HEK293T (cell line): ENCODE measurements around the gene TULP1.

Experiments used
- ELF4 ChIP-seq: fragments of 450-650 bp; IDR thresholded peaks from 2 replicates; pipeline ENCODE4 v1.6.1; 2017; ENCODE audit warnings: antibody characterized with exemption
- FOXM1 ChIP-seq: fragments of 450-650 bp; IDR thresholded peaks from 2 replicates; pipeline ENCODE4 v1.6.1; 2017; ENCODE audit warnings: mild to moderate bottlenecking, borderline replicate concordance
- SUZ12 ChIP-seq: fragments of 450-650 bp; IDR thresholded peaks from 2 replicates; pipeline ENCODE4 v1.6.1; 2016; ENCODE audit warnings: mild to moderate bottlenecking
- TARDBP ChIP-seq: fragments of 450-650 bp; IDR thresholded peaks from 2 replicates; pipeline ENCODE4 v1.6.1; 2016
- TF ChIP-seq, protein P1 (sequence below): fragments of 450-650 bp; IDR thresholded peaks from 2 replicates; pipeline ENCODE4 v1.6.1; 2016

- TF ChIP-seq FOXM1 (no peak), SUZ12 (no peak), TARDBP (no peak), ELF4 (no peak)
- TF ChIP-seq, protein P1, sequence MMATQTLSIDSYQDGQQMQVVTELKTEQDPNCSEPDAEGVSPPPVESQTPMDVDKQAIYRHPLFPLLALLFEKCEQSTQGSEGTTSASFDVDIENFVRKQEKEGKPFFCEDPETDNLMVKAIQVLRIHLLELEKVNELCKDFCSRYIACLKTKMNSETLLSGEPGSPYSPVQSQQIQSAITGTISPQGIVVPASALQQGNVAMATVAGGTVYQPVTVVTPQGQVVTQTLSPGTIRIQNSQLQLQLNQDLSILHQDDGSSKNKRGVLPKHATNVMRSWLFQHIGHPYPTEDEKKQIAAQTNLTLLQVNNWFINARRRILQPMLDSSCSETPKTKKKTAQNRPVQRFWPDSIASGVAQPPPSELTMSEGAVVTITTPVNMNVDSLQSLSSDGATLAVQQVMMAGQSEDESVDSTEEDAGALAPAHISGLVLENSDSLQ: no peak
Measured at GRCh38 chr6:35449287-35449881, 63.3 kb downstream of the TULP1 start.
